Activated CD8-positive, alpha-beta memory T cell treated with anti-CD3 and anti-CD28 coated beads, Interleukin-2, amount 50 U/mL, for 24 hours (primary cell): ENCODE results near the gene NFKBIA.
"Not testable (repeated sequence)": the region's sequence is repeated elsewhere in the genome, so short reads cannot be mapped to it uniquely, and the experiment has no call there.

ENCODE experiments used
- DNase-seq: peaks from one replicate; pipeline ENCODE4 v3.0.0-alpha.2; 2020; ENCODE audit errors: extremely low read depth

The NFKBIA gene

GRCh38 chr14:35404449-35405303 lies at the start of gene NFKBIA:
TSS of gene NFKBIA (minus strand) at chr14:35404749. CDS start at chr14:35404644, 105 bp downstream.
- peak; percentile 93 for DNase-seq

GRCh38 chr14:35446450-35446849 lies 41.9 kb upstream of the NFKBIA start:
- no peak for DNase-seq

- DNase-seq, result no peak
These were observed 39.6 kb upstream of the NFKBIA start for GRCh38 chr14:35444104-35444503.

- DNase-seq, result no peak
These were observed 36.6 kb upstream of the NFKBIA start for GRCh38 chr14:35441160-35441559.

GRCh38 chr14:35438910-35439713 lies 34.6 kb upstream of the NFKBIA start:
- DNase-seq, result no peak

- DNase-seq, result not testable (repeated sequence)
These were observed 33.9 kb upstream of the NFKBIA start for GRCh38 chr14:35438492-35438891.

- no peak for DNase-seq
These were observed 30.6 kb upstream of the NFKBIA start for GRCh38 chr14:35435177-35435576.

GRCh38 chr14:35433826-35434225 lies 29.3 kb upstream of the NFKBIA start:
- DNase-seq, result no peak

GRCh38 chr14:35430459-35431199 lies 26.1 kb upstream of the NFKBIA start:
- no peak for DNase-seq

GRCh38 chr14:35429951-35430350 lies 25.4 kb upstream of the NFKBIA start:
- no peak for DNase-seq

GRCh38 chr14:35425850-35426249 lies 21.3 kb upstream of the NFKBIA start:
- DNase-seq, result no peak

GRCh38 chr14:35423621-35424020 lies 19.1 kb upstream of the NFKBIA start:
- no peak for DNase-seq

- no peak for DNase-seq
These were observed 15.7 kb upstream of the NFKBIA start for GRCh38 chr14:35420036-35420811.

- no peak for DNase-seq
These were observed 14.9 kb upstream of the NFKBIA start for GRCh38 chr14:35419429-35419841.

GRCh38 chr14:35418093-35418492 lies 13.5 kb upstream of the NFKBIA start:
- DNase-seq, result no peak

GRCh38 chr14:35416108-35416750 lies 11.7 kb upstream of the NFKBIA start:
- peak; percentile 59 for DNase-seq

- DNase-seq, result no peak
These were observed 9.8 kb upstream of the NFKBIA start for GRCh38 chr14:35414365-35414764.

GRCh38 chr14:35412272-35413056 lies 7.9 kb upstream of the NFKBIA start:
- DNase-seq, result no peak

- DNase-seq, result no peak
These were observed 6.3 kb upstream of the NFKBIA start for GRCh38 chr14:35410858-35411257.

GRCh38 chr14:35409595-35409994 lies 5.0 kb upstream of the NFKBIA start:
- DNase-seq, result no peak
